Uterus (tissue), 4 donors: ENCODE data around the gene RASL11B. TPM values are rescaled to one million over a fixed set of nuclear protein-coding genes. Genes with fewer than 3 reads are reported as not detected.

Experiments
- DNase-seq, 2 donors: peaks; one replicate each; pipeline ENCODE4 v3.0.0-alpha.2; 2019 to 2020
- H3K27ac ChIP-seq, 2 donors: fragments of 200-600 bp; sonication (generic); 1 replicate in 1 of 2; 2 replicates in 1 of 2; pipeline ENCODE4 v1.5.1; 2016 to 2018
- H3K27me3 ChIP-seq, 2 donors: fragments of 200-600 bp; sonication (generic); one replicate each; pipeline ENCODE4 v1.5.1; 2018 to 2019; ENCODE audit warnings: control low read depth in 1 of 2
- H3K36me3 ChIP-seq, 2 donors: fragments of 200-600 bp; sonication (generic); one replicate each; pipeline ENCODE4 v1.5.1; 2019; ENCODE audit warnings: control low read depth in 1 of 2
- H3K4me1 ChIP-seq, 2 donors: fragments of 200-600 bp; sonication (generic); one replicate each; pipeline ENCODE4 v1.5.1; 2018 to 2019; ENCODE audit warnings: control low read depth in 1 of 2
- H3K4me3 ChIP-seq, 2 donors: fragments of 200-600 bp; sonication (generic); 1 replicate in 1 of 2; 2 replicates in 1 of 2; pipeline ENCODE4 v1.5.1; 2018 to 2019; ENCODE audit warnings: mild to moderate bottlenecking in 1 of 2
- H3K9me3 ChIP-seq, 2 donors: fragments of 200-600 bp; sonication (generic); one replicate each; pipeline ENCODE4 v1.5.1; 2019; ENCODE audit warnings: control low read depth in 1 of 2
- CTCF ChIP-seq, 4 experiments: fragments of 200-600 bp in 2 of 4; fragments of 450-650 bp in 2 of 4; sonication (generic) in 2 of 4; IDR thresholded peaks; one replicate each; pipeline ENCODE4 v1.5.1; 2016 to 2019; ENCODE audit warnings: antibody characterized with exemption in 4 of 4, mild to moderate bottlenecking in 2 of 4, moderate library complexity in 1 of 4
- POLR2A ChIP-seq, 2 donors: fragments of 450-650 bp; IDR thresholded peaks; one replicate each; pipeline ENCODE4 v1.6.1; 2016; ENCODE audit warnings: antibody characterized with exemption in 2 of 2, mild to moderate bottlenecking in 1 of 2, moderate library complexity in 1 of 2
- intact Hi-C: fragments of 100-400 bp; cut with DNase I; formaldehyde crosslinking; loops from one replicate; pipeline ENCODE4 v1.15.1; 2023; ENCODE audit warnings: low total_unique reads
- total RNA-seq, 4 donors: library from RNA; depleted of rRNA in 3 of 4; stranded (reverse); fragments of >200 nt in 3 of 4; gene quantifications; one replicate each; pipeline versions ENCODE4 v1.1.0 to v1.2.4, GENCODE V29; 2014 to 2023
- donor health status: DM: yes; HTN: yes; CAD: no.

Gene RASL11B
- total RNA-seq, 4 donors from 2014 or later = 0.29 to 36.4 (median 4.4) TPM

- Histone ChIP-seq H3K36me3 (no peaks in the 10 kb centered on the region), H3K4me3 (no peak overlapping the region), H3K27ac (no peak overlapping the region), H3K4me1 (peaks cover 0 to 13% of the 10 kb centered on the region in 2 donors), H3K27me3 (no peaks in the 10 kb centered on the region), H3K9me3 (no peaks in the 10 kb centered on the region)
- DNase-seq = no peak
- TF ChIP-seq CTCF (IDR thresholded peaks at IDR 0.05) (no peak), POLR2A (IDR thresholded peaks at IDR 0.05) (no peak)
- intact Hi-C loops = no loop called here
These were observed 11.1 kb downstream of the RASL11B start for GRCh38 chr4:52873191-52873590.

- Histone ChIP-seq H3K4me3 (no peak overlapping the region), H3K9me3 (no peaks in the 10 kb centered on the region), H3K27me3 (no peaks in the 10 kb centered on the region), H3K36me3 (no peaks in the 10 kb centered on the region), H3K4me1 (peaks cover 0 to 9% of the 10 kb centered on the region in 2 donors), H3K27ac (no peak overlapping the region)
- TF ChIP-seq CTCF (IDR thresholded peaks at IDR 0.05) (no peak), POLR2A (IDR thresholded peaks at IDR 0.05) (no peak)
- intact Hi-C loops = no loop called here
- DNase-seq = no peak
These were observed 11.8 kb downstream of the RASL11B start for GRCh38 chr4:52873861-52874343.

- no peak for TF ChIP-seq POLR2A (IDR thresholded peaks at IDR 0.05)
- no peak for TF ChIP-seq CTCF (IDR thresholded peaks at IDR 0.05)
- Histone ChIP-seq H3K4me3 (no peak overlapping the region), H3K27me3 (no peaks in the 10 kb centered on the region), H3K9me3 (no peaks in the 10 kb centered on the region), H3K4me1 (peaks cover 0 to 5% of the 10 kb centered on the region in 2 donors), H3K36me3 (no peaks in the 10 kb centered on the region), H3K27ac (no peak overlapping the region)
- intact Hi-C loops = no loop called here
- DNase-seq = no peak
These were observed 12.8 kb downstream of the RASL11B start for GRCh38 chr4:52874948-52875347.

- H3K9me3 ChIP-seq = no peaks in the 10 kb centered on the region
- H3K4me1 ChIP-seq = no peaks in the 10 kb centered on the region
- intact Hi-C loops = no loop called here
- TF ChIP-seq POLR2A (IDR thresholded peaks at IDR 0.05) = no peak
- TF ChIP-seq CTCF (IDR thresholded peaks at IDR 0.05) = no peak
- DNase-seq = no peak
- no peaks in the 10 kb centered on the region for H3K27me3 ChIP-seq
- H3K27ac ChIP-seq = no peak overlapping the region
- no peak overlapping the region for H3K4me3 ChIP-seq
- H3K36me3 ChIP-seq = no peaks in the 10 kb centered on the region
These were observed 14.0 kb downstream of the RASL11B start for GRCh38 chr4:52876069-52876468.

GRCh38 chr4:52877036-52877435, 14.9 kb downstream of the RASL11B start:
- TF ChIP-seq POLR2A (IDR thresholded peaks at IDR 0.05) = no peak
- TF ChIP-seq CTCF (IDR thresholded peaks at IDR 0.05) = no peak
- DNase-seq = no peak
- no peaks in the 10 kb centered on the region for H3K36me3 ChIP-seq
- no peaks in the 10 kb centered on the region for H3K27me3 ChIP-seq
- no peak overlapping the region for H3K27ac ChIP-seq
- intact Hi-C loops = no loop called here
- H3K4me1 ChIP-seq = no peaks in the 10 kb centered on the region
- H3K4me3 ChIP-seq = no peak overlapping the region
- H3K9me3 ChIP-seq = no peaks in the 10 kb centered on the region
